GM12892 (cell line): ENCODE data around the gene DNAH10.

Source experiments
- DNase-seq: peaks from one replicate; pipeline ENCODE4 v3.0.0; 2011; ENCODE audit not compliant: insufficient read length
- FAIRE-seq: peaks from 2 replicates; lab custom pipeline; 2011; peaks lifted over from hg19 to GRCh38; lab: Jason Lieb, UNC
- POLR2A ChIP-seq: IDR thresholded peaks from 2 replicates; pipeline ENCODE4 v1.6.1; 2011; ENCODE audit warnings: low read depth, low read length, control low read depth
- POLR2AphosphoS5 ChIP-seq: IDR thresholded peaks from 2 replicates; pipeline ENCODE4 v1.6.1; 2011; ENCODE audit warnings: low read depth, low read length, control low read depth
- TAF1 ChIP-seq: IDR thresholded peaks from 2 replicates; pipeline ENCODE4 v1.6.1; 2011; ENCODE audit warnings: low read depth, mild to moderate bottlenecking, control low read depth, low read length, borderline replicate concordance

Gene DNAH10

DNA sequence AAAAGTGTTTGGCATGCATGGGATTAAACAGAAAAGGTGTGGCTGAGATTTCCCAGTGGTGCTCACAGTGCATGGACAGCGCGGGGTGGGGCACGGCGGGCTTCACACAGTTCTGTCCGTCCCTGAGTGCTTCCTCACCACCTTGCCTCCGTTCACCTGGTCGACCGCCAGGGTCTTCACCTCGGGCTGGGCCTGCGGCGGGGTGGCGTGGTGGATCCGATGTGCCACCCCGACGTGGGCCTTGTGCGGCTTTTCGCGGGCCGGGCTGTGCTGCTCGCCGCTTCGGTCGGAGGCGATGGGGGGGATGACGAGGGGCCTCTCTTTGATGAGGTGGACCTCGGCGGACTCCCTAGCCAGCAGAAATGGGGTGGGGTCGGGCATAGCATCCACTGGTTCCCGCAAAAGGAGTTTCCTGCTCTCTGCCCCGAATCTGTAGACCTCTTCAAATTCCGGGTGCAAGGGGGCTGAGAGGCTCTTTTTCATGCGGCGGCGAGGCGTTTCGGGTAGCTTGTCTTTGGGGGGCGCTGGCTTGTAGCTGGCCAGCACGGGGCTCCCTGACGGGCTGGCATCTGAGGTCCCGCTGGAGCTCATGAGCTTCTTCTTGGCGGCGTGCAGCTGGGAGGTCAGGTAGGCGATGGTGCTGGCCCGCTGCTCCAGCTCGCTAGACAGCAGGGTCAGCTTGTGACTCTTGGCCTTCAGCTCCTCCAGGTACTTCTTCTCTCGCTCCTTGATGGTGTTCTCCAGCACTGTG, 175.0 kb downstream of the DNAH10 start:
- FAIRE-seq (no peak), DNase-seq (no peak)
- TF ChIP-seq TAF1 (no peak), POLR2A (no peak), POLR2AphosphoS5 (no peak)

DNA sequence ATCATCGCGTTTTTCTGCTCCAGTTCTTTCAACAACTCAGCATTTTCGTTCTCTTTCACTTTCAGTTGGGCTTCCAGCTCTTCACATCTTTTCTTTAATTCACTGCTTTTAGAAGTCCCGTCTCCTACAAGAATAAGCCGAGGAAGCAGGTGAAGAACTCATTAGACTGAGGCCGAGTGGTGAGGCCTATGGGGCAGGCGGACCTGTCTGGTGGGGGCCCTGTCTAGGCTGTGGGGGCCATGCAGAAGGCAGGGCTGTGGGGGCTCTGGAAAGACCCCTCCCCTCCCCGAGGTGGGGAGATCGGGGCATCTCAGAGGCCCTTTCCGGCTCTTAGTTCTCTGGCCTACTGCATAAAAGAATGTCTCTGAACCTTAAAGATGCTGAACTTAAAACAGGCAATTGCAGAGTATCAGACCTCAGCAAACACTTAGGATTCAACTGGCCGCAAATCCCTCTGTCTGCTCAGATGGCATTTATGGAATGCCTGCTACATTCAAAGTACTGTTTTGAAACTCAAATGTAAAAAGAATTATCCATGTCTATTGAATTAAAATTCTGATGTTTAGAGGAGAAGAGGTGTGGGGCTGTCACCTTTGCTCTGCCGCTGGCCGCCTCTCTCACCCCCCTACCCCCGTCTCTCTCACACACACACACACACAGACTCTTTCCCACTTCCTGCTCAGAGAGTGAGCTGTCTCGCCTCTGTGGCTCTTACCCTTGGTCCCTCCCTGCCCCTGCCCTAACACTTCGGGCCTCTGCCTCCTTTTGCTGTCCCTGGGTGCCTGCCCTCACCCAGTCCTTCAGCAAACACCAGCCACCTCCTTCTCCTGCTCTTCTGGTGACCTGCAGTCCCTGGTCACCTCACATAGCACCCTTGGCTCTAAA, 175.8 kb downstream of the DNAH10 start:
- TF ChIP-seq POLR2A = no peak
- TF ChIP-seq TAF1 = no peak
- TF ChIP-seq POLR2AphosphoS5 = no peak
- no peak for FAIRE-seq
- no peak for DNase-seq

DNA sequence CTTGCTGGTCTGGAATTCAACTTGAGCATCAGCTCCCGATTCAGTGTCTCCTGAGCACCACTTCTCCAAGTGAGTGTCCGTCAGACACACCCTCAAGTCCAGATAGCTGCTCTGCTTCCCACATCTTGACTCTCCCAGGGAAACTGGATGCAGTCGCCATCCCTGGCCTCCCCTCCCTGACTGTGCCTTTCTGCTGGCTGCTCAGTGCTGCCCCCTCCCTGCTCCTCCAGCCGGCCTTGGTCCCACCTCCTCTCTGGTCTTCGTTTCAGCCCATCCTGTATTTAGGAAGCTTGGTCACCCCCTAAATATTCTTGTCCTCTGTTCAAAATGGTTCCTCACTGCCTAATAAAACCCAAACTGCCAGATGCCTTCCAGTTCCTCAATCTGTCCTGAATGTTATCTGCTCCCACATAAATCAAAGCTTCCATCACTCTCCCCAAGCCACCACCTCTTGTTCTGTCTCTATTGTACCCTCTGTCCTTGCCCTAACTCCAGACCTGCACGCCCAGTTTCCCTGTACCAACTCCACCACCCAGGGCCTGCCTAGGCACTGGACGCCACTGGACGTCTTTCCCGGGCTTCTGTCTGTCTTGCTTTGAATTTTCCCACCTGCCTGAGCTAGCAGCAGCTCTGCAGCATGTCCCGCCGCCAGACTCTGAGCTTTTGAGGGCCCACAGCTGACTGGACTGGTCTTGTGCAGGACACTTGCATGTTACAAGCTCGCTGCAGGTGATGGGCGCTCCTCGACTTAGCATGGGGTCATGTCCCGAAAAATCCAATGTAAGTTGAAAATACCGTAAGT, 176.8 kb downstream of the DNAH10 start:
- DNase-seq = no peak
- FAIRE-seq = no peak
- no peak for TF ChIP-seq POLR2AphosphoS5
- no peak for TF ChIP-seq TAF1
- TF ChIP-seq POLR2A = no peak

DNA sequence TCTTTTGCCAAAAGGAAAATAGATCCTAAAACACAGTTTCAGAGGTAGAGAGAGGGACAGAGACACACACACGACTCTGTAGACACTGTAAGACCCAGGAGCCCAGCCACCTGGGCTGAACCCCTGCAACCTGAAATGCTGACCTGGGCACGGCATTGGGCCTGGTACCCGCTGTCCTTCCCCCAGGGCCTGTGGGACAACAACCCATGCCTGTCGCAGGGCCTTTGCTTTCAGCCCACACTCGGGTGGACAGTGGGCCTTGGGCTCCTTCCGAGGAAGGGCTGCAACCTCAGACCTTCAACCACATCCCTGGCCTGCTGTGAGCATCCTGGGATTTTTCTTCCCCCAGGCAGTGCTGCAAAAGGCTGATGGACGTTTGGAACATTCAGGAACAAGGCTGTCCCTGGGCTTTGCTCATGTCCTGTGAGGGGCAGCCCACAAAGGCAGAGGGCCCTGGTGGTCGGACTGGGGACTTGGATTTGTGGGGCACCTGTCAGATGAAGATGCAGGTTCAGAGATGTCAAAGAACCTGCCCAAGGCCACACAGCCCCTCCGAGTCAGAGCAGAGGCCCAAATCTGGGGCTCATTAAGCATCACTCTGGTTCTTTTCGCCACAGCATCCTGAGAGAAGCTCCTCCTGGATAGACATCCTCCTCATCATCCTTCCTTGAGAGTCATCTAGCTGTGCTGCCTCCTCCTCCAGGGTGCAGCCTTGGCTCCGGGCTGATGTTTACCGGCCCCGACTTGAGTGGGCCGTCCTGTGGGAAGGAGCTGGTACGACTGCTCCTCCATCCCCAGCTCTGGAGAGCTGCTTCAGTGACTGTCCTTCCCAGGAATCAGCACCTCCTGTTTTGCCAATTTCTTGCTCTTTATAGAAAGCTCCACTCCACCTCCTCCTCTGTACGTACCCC, 177.9 kb downstream of the DNAH10 start:
- no peak for TF ChIP-seq POLR2A
- no peak for TF ChIP-seq POLR2AphosphoS5
- TF ChIP-seq TAF1 = no peak
- no peak for FAIRE-seq

DNA sequence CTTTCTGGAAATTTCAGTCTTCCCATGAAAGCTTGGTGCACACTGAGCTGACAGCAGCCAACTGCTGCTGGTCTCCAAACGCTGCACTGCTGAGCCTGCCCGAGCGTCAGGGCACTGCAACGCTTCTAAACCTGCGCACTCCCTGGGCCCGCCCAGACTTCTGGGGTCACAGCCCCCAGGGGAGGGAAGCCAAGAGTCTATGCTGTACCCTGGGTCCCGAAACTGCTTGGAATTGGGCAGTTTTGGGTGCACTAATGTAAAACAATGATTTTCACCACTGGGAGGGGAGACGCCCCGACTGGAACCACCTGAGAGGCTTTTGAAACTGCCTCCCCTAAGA, 178.5 kb downstream of the DNAH10 start:
- FAIRE-seq (no peak), DNase-seq (no peak)
- no peak for TF ChIP-seq TAF1
- TF ChIP-seq POLR2A = no peak
- TF ChIP-seq POLR2AphosphoS5 = no peak

More for the DNA sequence above, 177.9 kb downstream of the DNAH10 start:
- no peak for DNase-seq

DNA sequence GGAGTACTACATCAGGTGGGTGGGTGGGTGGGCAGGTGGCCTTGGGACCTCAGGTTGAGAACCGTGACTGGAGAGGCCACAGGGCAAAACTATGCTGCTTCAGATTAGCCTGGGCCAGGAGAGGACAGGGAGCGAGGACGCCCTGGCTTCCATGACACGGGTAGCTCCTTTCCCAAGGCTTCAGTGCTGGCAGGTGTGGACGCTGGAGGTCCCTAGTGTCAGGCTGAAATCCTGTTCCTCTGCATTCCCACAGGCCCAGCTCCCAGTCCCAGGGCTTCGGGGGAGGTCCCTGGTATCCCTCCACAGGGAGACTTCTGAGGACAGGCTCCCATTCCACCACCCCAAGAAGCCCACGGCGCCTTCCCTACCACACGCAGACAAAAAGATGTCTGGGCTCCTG, 178.9 kb downstream of the DNAH10 start:
- no peak for TF ChIP-seq POLR2A
- no peak for TF ChIP-seq POLR2AphosphoS5
- no peak for TF ChIP-seq TAF1
- no peak for DNase-seq
- no peak for FAIRE-seq

DNA sequence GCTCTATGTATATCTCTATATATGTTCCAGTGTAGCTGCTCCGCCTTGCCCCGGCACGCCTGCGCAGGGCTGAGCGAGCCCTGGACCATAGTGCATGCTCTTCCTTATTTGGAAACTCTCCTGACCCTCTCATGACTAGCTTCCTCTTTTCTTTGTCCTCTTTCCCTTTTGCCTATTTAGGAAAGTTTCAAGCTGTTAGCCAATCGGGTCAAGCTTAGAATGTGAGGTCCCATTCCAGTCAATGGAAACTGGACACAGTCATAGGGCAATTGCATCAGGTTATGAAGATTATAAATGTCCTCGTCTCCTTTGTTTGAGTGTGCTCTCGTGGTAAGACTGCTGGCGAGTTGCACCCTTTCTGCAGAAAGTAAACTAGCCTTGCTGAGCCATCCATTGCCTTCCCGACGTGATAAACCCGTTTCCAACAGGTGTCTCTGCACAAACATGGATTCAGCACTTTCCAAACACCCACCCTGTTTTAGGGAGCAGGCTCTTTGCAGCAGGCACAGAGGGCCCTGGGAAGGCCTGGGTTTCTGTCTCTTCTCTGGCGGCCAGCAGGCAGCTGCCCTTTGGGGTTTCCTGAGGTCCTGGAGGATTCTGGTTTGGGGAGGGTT, 179.6 kb downstream of the DNAH10 start:
- no peak for FAIRE-seq
- no peak for TF ChIP-seq POLR2A
- DNase-seq = no peak

DNA sequence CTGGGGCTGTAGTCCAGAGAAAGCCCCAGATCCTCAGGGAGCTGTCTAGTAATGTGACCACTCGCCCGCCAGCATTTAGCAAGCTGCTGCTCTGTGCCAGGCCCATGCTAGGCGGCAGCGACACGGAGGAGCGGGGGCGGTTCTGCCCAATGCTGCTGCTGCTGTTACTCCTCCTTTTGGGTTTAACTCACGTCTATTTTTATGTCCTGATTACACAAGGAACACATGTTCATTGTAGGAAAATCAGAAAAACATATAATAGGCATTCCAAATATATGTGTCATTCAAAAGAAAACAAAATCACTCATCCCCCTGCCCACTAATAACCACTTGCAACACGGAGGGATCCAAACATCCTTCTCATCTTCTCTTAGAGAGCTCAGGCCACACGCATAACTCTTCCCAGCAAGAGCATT, 180.1 kb downstream of the DNAH10 start:
- no peak for TF ChIP-seq TAF1
- no peak for TF ChIP-seq POLR2A
- TF ChIP-seq POLR2AphosphoS5 = no peak
- no peak for FAIRE-seq
- DNase-seq = no peak

DNA sequence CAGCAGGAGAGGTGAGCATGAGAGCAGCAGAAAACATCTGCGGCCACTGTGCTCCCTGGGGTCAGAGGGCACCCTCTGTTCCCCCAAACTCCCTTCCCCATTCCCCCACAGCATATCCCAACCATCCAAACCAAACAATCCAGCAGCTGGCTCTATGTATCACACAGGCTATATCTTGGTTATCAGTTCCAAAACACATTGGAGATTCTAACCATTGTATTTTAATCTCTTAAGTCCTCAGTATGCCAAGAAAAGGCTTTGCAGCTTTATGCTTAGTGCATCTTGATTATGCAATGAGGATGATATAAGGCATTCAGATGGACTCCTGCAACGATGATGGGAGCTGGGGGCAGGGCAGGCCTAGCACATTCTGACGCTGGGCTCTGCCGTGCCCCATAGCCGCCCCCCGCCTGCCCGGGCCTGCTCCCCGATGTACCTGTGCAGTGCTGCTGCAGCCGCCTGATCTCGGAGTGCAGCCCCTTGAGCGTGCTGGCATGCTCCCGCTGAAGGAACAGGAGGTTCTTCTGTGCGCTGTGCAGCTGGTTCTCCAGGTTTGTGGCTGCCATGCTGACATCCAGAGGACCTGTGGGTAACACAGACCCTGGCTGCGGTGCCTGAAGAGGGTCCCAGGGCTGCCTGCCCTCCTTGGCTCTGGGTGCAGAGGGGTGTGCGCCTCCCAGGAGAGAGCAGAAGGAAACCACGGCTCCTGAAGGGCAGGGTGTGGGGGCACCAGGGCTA, 181.0 kb downstream of the DNAH10 start:
- FAIRE-seq (no peak), DNase-seq (no peak)
- TF ChIP-seq TAF1 (no peak), POLR2AphosphoS5 (no peak), POLR2A (no peak)

DNA sequence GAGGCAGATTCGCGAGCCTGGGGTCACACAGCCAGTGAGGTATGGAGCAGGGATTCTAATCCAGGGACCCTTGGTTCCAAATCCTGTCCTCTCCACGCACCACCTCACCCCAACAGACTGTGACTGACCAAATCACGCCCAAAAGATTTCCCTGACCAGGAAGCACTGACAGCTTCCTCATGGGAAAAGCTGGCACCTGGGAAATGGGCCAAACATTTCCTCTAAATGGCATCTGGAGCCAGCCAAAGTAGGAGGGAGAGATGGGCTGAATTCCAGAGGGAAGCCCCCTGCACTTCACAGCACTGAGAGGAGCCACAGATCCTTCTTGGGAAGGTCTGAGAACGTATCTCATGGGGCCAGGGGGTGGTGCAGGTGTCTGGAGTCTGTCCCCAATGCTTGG, 181.7 kb downstream of the DNAH10 start:
- DNase-seq (no peak), FAIRE-seq (no peak)
- no peak for TF ChIP-seq POLR2AphosphoS5
- TF ChIP-seq TAF1 = no peak
- TF ChIP-seq POLR2A = no peak
